WTC11 (cell line): Measurements from ENCODE around the gene C1QTNF8. TPM values are rescaled to one million over a fixed set of nuclear protein-coding genes. Genes with fewer than 3 reads are reported as not detected.

Experiments used
- ATAC-seq: fragments of 200-7000 bp; cut with Tn5 transposase; 2 replicates; pipeline ENCODE4 v1.10.0; 2021; ENCODE audit warnings: mild to moderate bottlenecking, moderate library complexity
- CTCF ChIA-PET: fragments of 300-600 bp; sonication (Branson Sonifier 250); formaldehyde crosslinking; loops from one replicate; lab custom pipeline; 2021; ENCODE audit warnings: antibody characterized with exemption; lab: Charles Lee
- POLR2A ChIA-PET: fragments of 350-600 bp; sonication (Branson Sonifier 250); formaldehyde crosslinking; loops from one replicate; lab custom pipeline; 2021; ENCODE audit warnings: antibody characterized with exemption; lab: Charles Lee
- DNase-seq: peaks from one replicate; pipeline ENCODE4 v3.0.0; 2021; ENCODE audit warnings: low spot score
- H3K27ac Mint-ChIP-seq: 2 replicates; pipeline ENCODE4 v1.8.0; 2021; ENCODE audit warnings: mixed read lengths
- H3K27me3 Mint-ChIP-seq: 2 replicates; pipeline ENCODE4 v1.8.0; 2021; ENCODE audit warnings: low read depth, mild to moderate bottlenecking, moderate library complexity, mixed read lengths
- H3K36me3 Mint-ChIP-seq: 2 replicates; pipeline ENCODE4 v1.8.0; 2021; ENCODE audit warnings: mixed read lengths
- H3K4me1 Mint-ChIP-seq: 2 replicates; pipeline ENCODE4 v1.8.0; 2022; ENCODE audit warnings: mixed read lengths
- H3K4me3 Mint-ChIP-seq: 2 replicates; pipeline ENCODE4 v1.8.0; 2021; ENCODE audit warnings: mild to moderate bottlenecking, moderate library complexity, mixed read lengths
- H3K9me3 Mint-ChIP-seq: 2 replicates; pipeline ENCODE4 v1.8.0; 2021; ENCODE audit warnings: mixed read lengths
- CBFB ChIP-seq: sonication (generic); formaldehyde crosslinking; IDR thresholded peaks from 2 replicates; pipeline ENCODE4 v1.8.1; 2022; ENCODE audit warnings: mild to moderate bottlenecking, low read depth, missing genetic modification reagents
- EMX1 ChIP-seq: fragments of 250-450 bp; sonication (Bioruptor Pico); IDR thresholded peaks from 2 replicates; pipeline ENCODE4 v1.8.0; 2021; ENCODE audit warnings: mild to moderate bottlenecking
- ESRRA ChIP-seq: sonication (generic); formaldehyde crosslinking; IDR thresholded peaks from 2 replicates; pipeline ENCODE4 v1.8.1; 2022; ENCODE audit warnings: mild to moderate bottlenecking, missing genetic modification reagents, borderline replicate concordance
- GRHL2 ChIP-seq: fragments of 250-450 bp; sonication (Bioruptor Pico); IDR thresholded peaks from 2 replicates; pipeline ENCODE4 v1.8.0; 2022; ENCODE audit warnings: mild to moderate bottlenecking, moderate library complexity; ENCODE audit not compliant: insufficient replicate concordance, severe bottlenecking
- HMGA2 ChIP-seq: fragments of 250-450 bp; sonication (Bioruptor Pico); IDR thresholded peaks from 2 replicates; pipeline ENCODE4 v1.4.0; 2021; ENCODE audit warnings: mild to moderate bottlenecking, moderate library complexity
- KAT7 ChIP-seq: sonication (generic); formaldehyde crosslinking; IDR thresholded peaks from 2 replicates; pipeline ENCODE4 v1.8.1; 2023; ENCODE audit warnings: missing genetic modification reagents, mild to moderate bottlenecking, borderline replicate concordance
- NR2C2 ChIP-seq: sonication (generic); formaldehyde crosslinking; IDR thresholded peaks from 2 replicates; pipeline ENCODE4 v1.8.0; 2022; ENCODE audit warnings: mild to moderate bottlenecking, missing genetic modification reagents
- NR3C1 ChIP-seq: sonication (generic); formaldehyde crosslinking; conservative IDR thresholded peaks from 2 replicates; pipeline ENCODE4 v1.8.1; 2023; ENCODE audit warnings: low read depth, mild to moderate bottlenecking, missing genetic modification reagents
- PRRX2 ChIP-seq: fragments of 250-450 bp; sonication (Bioruptor Pico); IDR thresholded peaks from 2 replicates; pipeline ENCODE4 v1.8.0; 2021; ENCODE audit warnings: mild to moderate bottlenecking
- ZNF121 ChIP-seq: sonication (generic); formaldehyde crosslinking; IDR thresholded peaks from 2 replicates; pipeline ENCODE4 v1.8.0; 2023; ENCODE audit warnings: missing genetic modification reagents
- ZNF138 ChIP-seq: sonication (generic); formaldehyde crosslinking; conservative IDR thresholded peaks from 2 replicates; pipeline ENCODE4 v1.8.1; 2022; ENCODE audit warnings: mild to moderate bottlenecking, moderate library complexity, missing genetic modification reagents
- ZNF671 ChIP-seq: fragments of 250-450 bp; sonication (Bioruptor Pico); IDR thresholded peaks from 2 replicates; pipeline ENCODE4 v1.8.0; 2021; ENCODE audit warnings: mild to moderate bottlenecking
- total RNA-seq: library from RNA; stranded (reverse); gene quantifications from 3 replicates; pipeline ENCODE4 v1.2.3, GENCODE V29; 2021
- TF ChIP-seq, protein P1 (sequence below): sonication (generic); formaldehyde crosslinking; IDR thresholded peaks from 2 replicates; pipeline ENCODE4 v1.8.0; 2022; ENCODE audit warnings: mild to moderate bottlenecking, missing genetic modification reagents
- TF ChIP-seq, protein P2 (sequence below): sonication (generic); formaldehyde crosslinking; IDR thresholded peaks from 2 replicates; pipeline ENCODE4 v1.8.1; 2023; ENCODE audit warnings: mild to moderate bottlenecking, missing genetic modification reagents, moderate library complexity
- TF ChIP-seq, protein P3 (sequence below): sonication (generic); formaldehyde crosslinking; IDR thresholded peaks from 2 replicates; pipeline ENCODE4 v1.8.0; 2023; ENCODE audit warnings: missing genetic modification reagents
- TF ChIP-seq, protein P4 (sequence below): sonication (generic); formaldehyde crosslinking; IDR thresholded peaks from 2 replicates; pipeline ENCODE4 v1.8.1; 2023; ENCODE audit warnings: mild to moderate bottlenecking, missing genetic modification reagents
- TF ChIP-seq, protein P5 (sequence below): sonication (generic); formaldehyde crosslinking; IDR thresholded peaks from 2 replicates; pipeline ENCODE4 v1.8.1; 2023; ENCODE audit warnings: mild to moderate bottlenecking, missing genetic modification reagents

The C1QTNF8 gene
- total RNA-seq, 1 experiment from 2014 or later, result 0.13 TPM

DNA sequence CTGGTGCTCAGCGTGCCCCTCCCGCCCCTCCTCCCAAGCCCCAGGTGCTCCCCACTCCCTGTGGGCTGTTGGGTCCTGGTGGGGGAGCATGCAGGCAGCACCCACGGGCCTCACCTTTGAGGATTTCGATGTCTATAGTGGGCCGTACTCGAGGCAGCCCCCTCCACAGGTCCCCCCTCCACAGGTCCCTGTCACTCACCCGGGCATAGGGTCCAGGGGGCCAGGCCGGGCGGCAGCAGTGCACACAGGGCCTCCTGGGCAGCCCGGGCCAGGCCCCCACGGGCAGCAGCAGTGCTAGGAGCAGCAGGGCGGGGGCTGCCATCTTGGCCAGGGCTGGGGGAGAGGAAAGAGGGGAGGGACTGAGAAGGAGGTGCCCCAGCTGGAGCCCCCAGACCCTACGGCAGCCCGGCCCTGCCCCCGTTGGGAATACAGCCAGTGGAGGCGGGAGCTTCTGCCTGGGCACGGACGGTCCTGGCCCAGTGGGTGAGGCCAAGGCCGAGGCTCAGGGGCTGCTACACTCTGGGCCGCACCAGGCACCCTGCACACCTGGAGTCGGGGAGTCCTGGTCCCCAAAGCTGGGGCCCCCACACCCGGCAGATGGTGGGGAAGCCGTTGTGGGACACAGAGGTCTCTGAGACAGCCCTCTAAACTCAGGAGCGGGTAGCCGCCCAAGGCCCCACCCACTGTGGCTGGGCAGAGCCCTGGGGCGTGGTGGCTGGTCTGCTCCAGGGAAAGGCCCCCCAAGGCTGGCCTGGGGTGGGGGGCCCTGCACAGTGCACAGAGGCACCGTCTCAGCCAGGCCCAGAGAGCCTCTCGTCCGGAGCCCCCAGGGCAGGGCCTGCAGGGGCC, 1.2 kb downstream of the C1QTNF8 start:
- no peak overlapping the region for H3K4me3 Mint-ChIP-seq
- H3K4me1 Mint-ChIP-seq, result no peaks in the 10 kb centered on the region
- H3K36me3 Mint-ChIP-seq, result peaks cover 3% of the 10 kb centered on the region; the same call in 1 of the 2 replicates
- ChIA-PET POLR2A (no interaction called here), CTCF (interaction anchor here (1.8 to 2.0 kb wide), 2 partner anchors 8 to 37 kb away, joined by 6 to 7 read pairs; no protein-coding TSS in a partner anchor)
- H3K9me3 Mint-ChIP-seq, result peaks cover 4% of the 10 kb centered on the region
- ATAC-seq (no peak), DNase-seq (no peak)
- no peaks in the 10 kb centered on the region; the same call in 1 of the 2 replicates for H3K27me3 Mint-ChIP-seq
- TF ChIP-seq, protein P1, sequence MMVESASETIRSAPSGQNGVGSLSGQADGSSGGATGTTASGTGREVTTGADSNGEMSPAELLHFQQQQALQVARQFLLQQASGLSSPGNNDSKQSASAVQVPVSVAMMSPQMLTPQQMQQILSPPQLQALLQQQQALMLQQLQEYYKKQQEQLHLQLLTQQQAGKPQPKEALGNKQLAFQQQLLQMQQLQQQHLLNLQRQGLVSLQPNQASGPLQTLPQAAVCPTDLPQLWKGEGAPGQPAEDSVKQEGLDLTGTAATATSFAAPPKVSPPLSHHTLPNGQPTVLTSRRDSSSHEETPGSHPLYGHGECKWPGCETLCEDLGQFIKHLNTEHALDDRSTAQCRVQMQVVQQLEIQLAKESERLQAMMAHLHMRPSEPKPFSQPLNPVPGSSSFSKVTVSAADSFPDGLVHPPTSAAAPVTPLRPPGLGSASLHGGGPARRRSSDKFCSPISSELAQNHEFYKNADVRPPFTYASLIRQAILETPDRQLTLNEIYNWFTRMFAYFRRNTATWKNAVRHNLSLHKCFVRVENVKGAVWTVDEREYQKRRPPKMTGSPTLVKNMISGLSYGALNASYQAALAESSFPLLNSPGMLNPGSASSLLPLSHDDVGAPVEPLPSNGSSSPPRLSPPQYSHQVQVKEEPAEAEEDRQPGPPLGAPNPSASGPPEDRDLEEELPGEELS (CRISPR knock-in tag), result no peak
- TF ChIP-seq EMX1 (CRISPR knock-in tag) (no peak), KAT7 (CRISPR knock-in tag) (no peak), PRRX2 (CRISPR knock-in tag) (no peak), ZNF671 (no peak), NR3C1 (CRISPR knock-in tag) (no peak), HMGA2 (CRISPR knock-in tag) (no peak), ZNF121 (no peak), CBFB (CRISPR knock-in tag) (no peak), GRHL2 (CRISPR knock-in tag) (no peak), NR2C2 (CRISPR knock-in tag) (no peak)
- TF ChIP-seq, protein P2, sequence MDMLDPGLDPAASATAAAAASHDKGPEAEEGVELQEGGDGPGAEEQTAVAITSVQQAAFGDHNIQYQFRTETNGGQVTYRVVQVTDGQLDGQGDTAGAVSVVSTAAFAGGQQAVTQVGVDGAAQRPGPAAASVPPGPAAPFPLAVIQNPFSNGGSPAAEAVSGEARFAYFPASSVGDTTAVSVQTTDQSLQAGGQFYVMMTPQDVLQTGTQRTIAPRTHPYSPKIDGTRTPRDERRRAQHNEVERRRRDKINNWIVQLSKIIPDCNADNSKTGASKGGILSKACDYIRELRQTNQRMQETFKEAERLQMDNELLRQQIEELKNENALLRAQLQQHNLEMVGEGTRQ, result no peak
- TF ChIP-seq, protein P3, sequence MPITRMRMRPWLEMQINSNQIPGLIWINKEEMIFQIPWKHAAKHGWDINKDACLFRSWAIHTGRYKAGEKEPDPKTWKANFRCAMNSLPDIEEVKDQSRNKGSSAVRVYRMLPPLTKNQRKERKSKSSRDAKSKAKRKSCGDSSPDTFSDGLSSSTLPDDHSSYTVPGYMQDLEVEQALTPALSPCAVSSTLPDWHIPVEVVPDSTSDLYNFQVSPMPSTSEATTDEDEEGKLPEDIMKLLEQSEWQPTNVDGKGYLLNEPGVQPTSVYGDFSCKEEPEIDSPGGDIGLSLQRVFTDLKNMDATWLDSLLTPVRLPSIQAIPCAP (CRISPR knock-in tag), result no peak
- TF ChIP-seq, protein P4, sequence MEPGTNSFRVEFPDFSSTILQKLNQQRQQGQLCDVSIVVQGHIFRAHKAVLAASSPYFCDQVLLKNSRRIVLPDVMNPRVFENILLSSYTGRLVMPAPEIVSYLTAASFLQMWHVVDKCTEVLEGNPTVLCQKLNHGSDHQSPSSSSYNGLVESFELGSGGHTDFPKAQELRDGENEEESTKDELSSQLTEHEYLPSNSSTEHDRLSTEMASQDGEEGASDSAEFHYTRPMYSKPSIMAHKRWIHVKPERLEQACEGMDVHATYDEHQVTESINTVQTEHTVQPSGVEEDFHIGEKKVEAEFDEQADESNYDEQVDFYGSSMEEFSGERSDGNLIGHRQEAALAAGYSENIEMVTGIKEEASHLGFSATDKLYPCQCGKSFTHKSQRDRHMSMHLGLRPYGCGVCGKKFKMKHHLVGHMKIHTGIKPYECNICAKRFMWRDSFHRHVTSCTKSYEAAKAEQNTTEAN (CRISPR knock-in tag), result no peak
- TF ChIP-seq, protein P5, sequence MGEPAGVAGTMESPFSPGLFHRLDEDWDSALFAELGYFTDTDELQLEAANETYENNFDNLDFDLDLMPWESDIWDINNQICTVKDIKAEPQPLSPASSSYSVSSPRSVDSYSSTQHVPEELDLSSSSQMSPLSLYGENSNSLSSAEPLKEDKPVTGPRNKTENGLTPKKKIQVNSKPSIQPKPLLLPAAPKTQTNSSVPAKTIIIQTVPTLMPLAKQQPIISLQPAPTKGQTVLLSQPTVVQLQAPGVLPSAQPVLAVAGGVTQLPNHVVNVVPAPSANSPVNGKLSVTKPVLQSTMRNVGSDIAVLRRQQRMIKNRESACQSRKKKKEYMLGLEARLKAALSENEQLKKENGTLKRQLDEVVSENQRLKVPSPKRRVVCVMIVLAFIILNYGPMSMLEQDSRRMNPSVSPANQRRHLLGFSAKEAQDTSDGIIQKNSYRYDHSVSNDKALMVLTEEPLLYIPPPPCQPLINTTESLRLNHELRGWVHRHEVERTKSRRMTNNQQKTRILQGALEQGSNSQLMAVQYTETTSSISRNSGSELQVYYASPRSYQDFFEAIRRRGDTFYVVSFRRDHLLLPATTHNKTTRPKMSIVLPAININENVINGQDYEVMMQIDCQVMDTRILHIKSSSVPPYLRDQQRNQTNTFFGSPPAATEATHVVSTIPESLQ, result no peak
- no peak overlapping the region for H3K27ac Mint-ChIP-seq

DNA sequence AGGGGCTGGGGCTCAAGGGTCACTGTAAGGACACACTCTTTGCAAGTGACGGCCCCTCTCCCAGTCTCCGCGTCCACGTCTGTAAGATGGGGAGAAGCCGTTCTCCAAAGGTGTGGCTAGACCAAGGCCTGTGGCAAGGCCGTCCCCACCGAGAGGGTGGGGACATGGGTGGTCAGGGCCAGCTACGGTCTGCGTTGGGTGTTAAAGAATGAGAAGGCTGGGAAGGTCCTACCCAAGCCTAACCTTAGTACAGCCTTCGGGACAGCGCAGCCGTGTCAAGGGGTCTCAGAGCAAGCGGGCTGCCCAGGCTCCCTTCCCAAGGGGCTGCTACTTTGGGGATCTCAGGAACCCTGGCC, 1.9 kb downstream of the C1QTNF8 start:
- no peak overlapping the region for H3K4me3 Mint-ChIP-seq
- peaks cover 3% of the 10 kb centered on the region; the same call in 1 of the 2 replicates for H3K36me3 Mint-ChIP-seq
- ChIA-PET POLR2A (no interaction called here), CTCF (interaction anchor here (1.8 to 2.0 kb wide), 2 partner anchors 9 to 37 kb away, joined by 6 to 7 read pairs; no protein-coding TSS in a partner anchor)
- H3K27me3 Mint-ChIP-seq, result no peaks in the 10 kb centered on the region; the same call in 1 of the 2 replicates
- DNase-seq (no peak), ATAC-seq (no peak)
- H3K27ac Mint-ChIP-seq, result no peak overlapping the region
- no peaks in the 10 kb centered on the region for H3K4me1 Mint-ChIP-seq
- H3K9me3 Mint-ChIP-seq, result peaks cover 4% of the 10 kb centered on the region
- TF ChIP-seq ZNF138 (no peak), ESRRA (no peak), CBFB (CRISPR knock-in tag) (no peak)
- TF ChIP-seq, protein P2, result no peak
- TF ChIP-seq, all 79 proteins: peak for 0
